Measurements from ENCODE around the gene ADGRF4. TPM values are rescaled to one million over a fixed set of nuclear protein-coding genes. Genes with fewer than 3 reads are reported as not detected.

The ADGRF4 gene
- total RNA-seq, 1 experiment from 2014 or later = not detected

GRCh38 chr6:47700596-47700995, 2.2 kb downstream of the ADGRF4 start:
- Histone ChIP-seq H3K27ac (no peak overlapping the region), H3K4me1 (replicated peaks) (no peaks in the 10 kb centered on the region), H3K36me3 (no peaks in the 10 kb centered on the region), H3K9me3 (replicated peaks) (no peaks in the 10 kb centered on the region), H3K4me3 (no peak overlapping the region), H3K27me3 (replicated peaks) (no peaks in the 10 kb centered on the region)
- DNase-seq (ENCODE audit: low read depth in 1 of 2, low spot score in 2 of 2) = no peak

- H3K27ac ChIP-seq = no peak overlapping the region
- no peaks in the 10 kb centered on the region for H3K9me3 ChIP-seq (replicated peaks)
- no peak for DNase-seq (ENCODE audit: low read depth in 1 of 2, low spot score in 2 of 2)
- H3K4me1 ChIP-seq (replicated peaks) = no peaks in the 10 kb centered on the region
- no peaks in the 10 kb centered on the region for H3K27me3 ChIP-seq (replicated peaks)
- no peaks in the 10 kb centered on the region for H3K36me3 ChIP-seq
- no peak overlapping the region for H3K4me3 ChIP-seq
Measured at GRCh38 chr6:47701363-47701762, 3.0 kb downstream of the ADGRF4 start.

- Histone ChIP-seq H3K9me3 (replicated peaks) (no peaks in the 10 kb centered on the region), H3K27ac (no peak overlapping the region), H3K4me1 (replicated peaks) (no peaks in the 10 kb centered on the region), H3K4me3 (no peak overlapping the region), H3K36me3 (no peaks in the 10 kb centered on the region), H3K27me3 (replicated peaks) (no peaks in the 10 kb centered on the region; the same call in 1 of the 2 replicates)
- DNase-seq (ENCODE audit: low read depth in 1 of 2, low spot score in 2 of 2) = no peak
Measured at GRCh38 chr6:47709160-47709559, 10.8 kb downstream of the ADGRF4 start.

- no peaks in the 10 kb centered on the region for H3K36me3 ChIP-seq
- H3K27ac ChIP-seq = no peak overlapping the region
- H3K9me3 ChIP-seq (replicated peaks) = no peaks in the 10 kb centered on the region
- no peaks in the 10 kb centered on the region; the same call in 1 of the 2 replicates for H3K27me3 ChIP-seq (replicated peaks)
- H3K4me1 ChIP-seq (replicated peaks) = no peaks in the 10 kb centered on the region
- no peak overlapping the region for H3K4me3 ChIP-seq
- no peak for DNase-seq (ENCODE audit: low read depth in 1 of 2, low spot score in 2 of 2)
Measured at GRCh38 chr6:47710295-47710694, 11.9 kb downstream of the ADGRF4 start.

- Histone ChIP-seq H3K27ac (no peak overlapping the region), H3K4me1 (replicated peaks) (no peaks in the 10 kb centered on the region), H3K36me3 (no peaks in the 10 kb centered on the region), H3K4me3 (no peak overlapping the region), H3K9me3 (replicated peaks) (no peaks in the 10 kb centered on the region), H3K27me3 (replicated peaks) (no peaks in the 10 kb centered on the region)
- no peak for DNase-seq (ENCODE audit: low read depth in 1 of 2, low spot score in 2 of 2)
Measured at GRCh38 chr6:47713200-47713599, 14.8 kb downstream of the ADGRF4 start.

- Histone ChIP-seq H3K27ac (no peak overlapping the region), H3K36me3 (no peaks in the 10 kb centered on the region), H3K9me3 (replicated peaks) (no peaks in the 10 kb centered on the region), H3K27me3 (replicated peaks) (no peaks in the 10 kb centered on the region), H3K4me3 (no peak overlapping the region), H3K4me1 (replicated peaks) (no peaks in the 10 kb centered on the region)
- DNase-seq (ENCODE audit: low read depth in 1 of 2, low spot score in 2 of 2) = no peak
Measured at GRCh38 chr6:47714802-47715201, 16.4 kb downstream of the ADGRF4 start.

GRCh38 chr6:47715782-47716181, 17.4 kb downstream of the ADGRF4 start:
- H3K27me3 ChIP-seq (replicated peaks) = no peaks in the 10 kb centered on the region
- DNase-seq (ENCODE audit: low read depth in 1 of 2, low spot score in 2 of 2) = no peak
- H3K9me3 ChIP-seq (replicated peaks) = no peaks in the 10 kb centered on the region

GRCh38 chr6:47716207-47716606, 17.8 kb downstream of the ADGRF4 start:
- H3K27ac ChIP-seq = no peak overlapping the region
- H3K27me3 ChIP-seq (replicated peaks) = no peaks in the 10 kb centered on the region
- no peaks in the 10 kb centered on the region for H3K9me3 ChIP-seq (replicated peaks)
- no peak overlapping the region for H3K4me3 ChIP-seq
- no peaks in the 10 kb centered on the region for H3K4me1 ChIP-seq (replicated peaks)
- H3K36me3 ChIP-seq = no peaks in the 10 kb centered on the region
- DNase-seq (ENCODE audit: low read depth in 1 of 2, low spot score in 2 of 2) = no peak

More at GRCh38 chr6:47715782-47716181, 17.4 kb downstream of the ADGRF4 start:
- H3K4me3 ChIP-seq = no peak overlapping the region
- no peak overlapping the region for H3K27ac ChIP-seq
- no peaks in the 10 kb centered on the region for H3K4me1 ChIP-seq (replicated peaks)
- no peaks in the 10 kb centered on the region for H3K36me3 ChIP-seq

GRCh38 chr6:47718571-47718970, 20.2 kb downstream of the ADGRF4 start:
- DNase-seq (ENCODE audit: low read depth in 1 of 2, low spot score in 2 of 2) = no peak
- Histone ChIP-seq H3K9me3 (replicated peaks) (no peaks in the 10 kb centered on the region), H3K36me3 (no peaks in the 10 kb centered on the region), H3K4me3 (no peak overlapping the region), H3K27me3 (replicated peaks) (no peaks in the 10 kb centered on the region), H3K27ac (no peak overlapping the region), H3K4me1 (replicated peaks) (no peaks in the 10 kb centered on the region)

GRCh38 chr6:47721189-47721588, 22.8 kb downstream of the ADGRF4 start:
- no peak for DNase-seq (ENCODE audit: low read depth in 1 of 2, low spot score in 2 of 2)
- Histone ChIP-seq H3K27me3 (replicated peaks) (no peaks in the 10 kb centered on the region), H3K4me3 (no peak overlapping the region), H3K36me3 (no peaks in the 10 kb centered on the region), H3K4me1 (replicated peaks) (no peaks in the 10 kb centered on the region), H3K27ac (no peak overlapping the region), H3K9me3 (replicated peaks) (no peaks in the 10 kb centered on the region)

GRCh38 chr6:47722194-47722593, 23.8 kb downstream of the ADGRF4 start:
- H3K4me1 ChIP-seq (replicated peaks) = no peaks in the 10 kb centered on the region
- no peak for DNase-seq (ENCODE audit: low read depth in 1 of 2, low spot score in 2 of 2)
- H3K27me3 ChIP-seq (replicated peaks) = no peaks in the 10 kb centered on the region
- no peaks in the 10 kb centered on the region for H3K9me3 ChIP-seq (replicated peaks)
- H3K4me3 ChIP-seq = no peak overlapping the region
- no peaks in the 10 kb centered on the region for H3K36me3 ChIP-seq
- no peak overlapping the region for H3K27ac ChIP-seq

- DNase-seq (ENCODE audit: low read depth in 1 of 2, low spot score in 2 of 2) = no peak
- Histone ChIP-seq H3K4me3 (no peak overlapping the region), H3K9me3 (replicated peaks) (no peaks in the 10 kb centered on the region), H3K27me3 (replicated peaks) (no peaks in the 10 kb centered on the region), H3K36me3 (no peaks in the 10 kb centered on the region), H3K27ac (no peak overlapping the region), H3K4me1 (replicated peaks) (no peaks in the 10 kb centered on the region)
Measured at GRCh38 chr6:47724300-47724699, 25.9 kb downstream of the ADGRF4 start.

GRCh38 chr6:47727391-47727790, 29.0 kb downstream of the ADGRF4 start:
- no peak overlapping the region for H3K27ac ChIP-seq
- no peak for DNase-seq (ENCODE audit: low read depth in 1 of 2, low spot score in 2 of 2)
- no peaks in the 10 kb centered on the region for H3K9me3 ChIP-seq (replicated peaks)
- no peaks in the 10 kb centered on the region for H3K36me3 ChIP-seq
- H3K4me1 ChIP-seq (replicated peaks) = no peaks in the 10 kb centered on the region
- H3K27me3 ChIP-seq (replicated peaks) = no peaks in the 10 kb centered on the region
- no peak overlapping the region for H3K4me3 ChIP-seq

- Histone ChIP-seq H3K27me3 (replicated peaks) (no peaks in the 10 kb centered on the region), H3K9me3 (replicated peaks) (no peaks in the 10 kb centered on the region), H3K4me1 (replicated peaks) (no peaks in the 10 kb centered on the region), H3K36me3 (no peaks in the 10 kb centered on the region), H3K27ac (no peak overlapping the region), H3K4me3 (no peak overlapping the region)
- DNase-seq (ENCODE audit: low read depth in 1 of 2, low spot score in 2 of 2) = no peak
Measured at GRCh38 chr6:47729019-47729418, 30.6 kb downstream of the ADGRF4 start.

GRCh38 chr6:47729457-47729856, 31.1 kb downstream of the ADGRF4 start:
- Histone ChIP-seq H3K27ac (no peak overlapping the region), H3K36me3 (no peaks in the 10 kb centered on the region), H3K4me1 (replicated peaks) (no peaks in the 10 kb centered on the region), H3K9me3 (replicated peaks) (no peaks in the 10 kb centered on the region), H3K27me3 (replicated peaks) (no peaks in the 10 kb centered on the region), H3K4me3 (no peak overlapping the region)
- no peak for DNase-seq (ENCODE audit: low read depth in 1 of 2, low spot score in 2 of 2)
